ENCODE results near the gene MTRF1. TPM values are rescaled to one million over a fixed set of nuclear protein-coding genes. Genes with fewer than 3 reads are reported as not detected.

Gene MTRF1
- total and polyA plus RNA-seq, 2 of the 8 experiments (the other 6 are each of a cell fraction or from before 2014, with no cell fraction given), result 8.0 to 19.2 TPM

DNA sequence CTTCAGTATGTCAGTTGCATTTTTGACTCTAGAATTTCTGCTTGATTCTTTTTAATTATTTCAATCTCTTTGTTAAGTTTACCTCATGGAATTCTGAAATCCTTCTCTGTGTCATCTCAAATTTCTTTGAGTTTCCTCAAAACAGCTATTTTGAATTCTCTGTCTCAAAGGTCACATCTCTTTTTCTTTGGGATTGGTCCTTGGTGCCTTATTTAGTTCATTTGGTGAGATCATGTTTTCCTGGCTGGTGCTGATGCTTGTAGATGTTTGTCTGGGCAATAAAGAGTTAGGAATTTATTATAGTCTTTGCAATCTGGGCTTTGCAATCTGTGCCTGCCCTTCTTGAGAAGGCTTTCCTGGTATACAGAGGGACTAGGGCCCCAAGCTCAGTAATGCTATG lies 50.5 kb downstream of the MTRF1 start:
- no peak overlapping the region for H2BK120ac ChIP-seq (replicated peaks; ENCODE audit: low read depth, low read length)
- no peak overlapping the region for H4K91ac ChIP-seq (replicated peaks; ENCODE audit: insufficient read length, low read length)
- H3K56ac ChIP-seq (replicated peaks; ENCODE audit: insufficient read length, low read depth, low read length), result no peak overlapping the region
- H3K4ac ChIP-seq (replicated peaks; ENCODE audit: insufficient read length, low read depth, low read length), result no peak overlapping the region
- H3K9me3 ChIP-seq (ENCODE audit: insufficient read depth in 2 of 2, low read depth in 1 of 2, low read length in 1 of 2), result peaks cover 0 to 8% of the 10 kb centered on the region in 2 experiments; a peak in 1 of 4 replicates
- no peaks in the 10 kb centered on the region for H3K36me3 ChIP-seq (ENCODE audit: control insufficient read depth in 2 of 4, insufficient read depth in 4 of 4, low read length in 3 of 4)
- DNase-seq (ENCODE audit: low read depth in 1 of 2, low spot score in 2 of 2) (no peak), FAIRE-seq (no peak)
- H4K8ac ChIP-seq (ENCODE audit: extremely low read depth, insufficient read depth, low read length), result no peak overlapping the region
- H2BK12ac ChIP-seq (ENCODE audit: low read depth, low read length), result no peak overlapping the region
- H3K14ac ChIP-seq (ENCODE audit: insufficient read length), result no peak overlapping the region
- no peaks in the 10 kb centered on the region for H3K27me3 ChIP-seq (replicated peaks in 1 of 4; ENCODE audit: control insufficient read depth in 3 of 4, extremely low read depth in 1 of 4, insufficient read depth in 3 of 4, low read length in 3 of 4)
- H3K4me2 ChIP-seq (ENCODE audit: insufficient read depth in 1 of 2, low read depth in 2 of 2, low read length in 2 of 2), result no peak overlapping the region
- H3K79me2 ChIP-seq (ENCODE audit: control insufficient read depth in 1 of 2, insufficient read depth in 2 of 2, low read length in 2 of 2), result no peaks in the 10 kb centered on the region
- no peak overlapping the region for H3K4me3 ChIP-seq (ENCODE audit: extremely low read depth in 1 of 4, insufficient read depth in 2 of 4, low read depth in 3 of 4, low read length in 4 of 4)
- H3K23me2 ChIP-seq (ENCODE audit: low read depth, low read length), result no peaks in the 10 kb centered on the region
- no peak overlapping the region for H3K23ac ChIP-seq (ENCODE audit: insufficient read length)
- H4K20me1 ChIP-seq (replicated peaks in 1 of 2; ENCODE audit: control insufficient read depth in 1 of 2, insufficient read depth in 2 of 2, low read length in 2 of 2), result no peaks in the 10 kb centered on the region
- no peak overlapping the region for H3K18ac ChIP-seq (ENCODE audit: extremely low read depth, low read length)
- H3K27ac ChIP-seq (ENCODE audit: low read depth, low read length), result no peak overlapping the region
- H2BK15ac ChIP-seq (ENCODE audit: low read length), result no peak overlapping the region
- no peak overlapping the region for H2BK5ac ChIP-seq (ENCODE audit: low read depth, low read length)
- ChIA-PET POLR2A (ENCODE audit: partially characterized antibody) (interaction anchor here (0.6 kb wide), 1 partner anchor 152 kb away, joined by 3 read pairs; no protein-coding TSS in a partner anchor), CTCF (ENCODE audit: partially characterized antibody) (interaction anchor here (1.5 to 1.6 kb wide), 2 partner anchors 10 to 15 kb away, joined by 6 to 9 read pairs; no protein-coding TSS in a partner anchor)
- no peak overlapping the region for H2BK20ac ChIP-seq (ENCODE audit: low read length)
- no peaks in the 10 kb centered on the region for H3K4me1 ChIP-seq (replicated peaks in 1 of 4; ENCODE audit: control insufficient read depth in 3 of 4, insufficient read depth in 4 of 4, low read length in 3 of 4)
- no peak overlapping the region for H4K5ac ChIP-seq (ENCODE audit: insufficient read length, low read depth, low read length)
- no peak overlapping the region for H3K9ac ChIP-seq (replicated peaks in 1 of 4; ENCODE audit: extremely low read depth in 1 of 4, low read depth in 3 of 4, low read length in 3 of 4)
- H3K79me1 ChIP-seq (ENCODE audit: low read depth, low read length), result no peaks in the 10 kb centered on the region
- no peak overlapping the region for H2AK5ac ChIP-seq (ENCODE audit: low read depth, low read length)
- no peak overlapping the region for H2AFZ ChIP-seq (ENCODE audit: low read length)
- TF ChIP-seq, protein P1, sequence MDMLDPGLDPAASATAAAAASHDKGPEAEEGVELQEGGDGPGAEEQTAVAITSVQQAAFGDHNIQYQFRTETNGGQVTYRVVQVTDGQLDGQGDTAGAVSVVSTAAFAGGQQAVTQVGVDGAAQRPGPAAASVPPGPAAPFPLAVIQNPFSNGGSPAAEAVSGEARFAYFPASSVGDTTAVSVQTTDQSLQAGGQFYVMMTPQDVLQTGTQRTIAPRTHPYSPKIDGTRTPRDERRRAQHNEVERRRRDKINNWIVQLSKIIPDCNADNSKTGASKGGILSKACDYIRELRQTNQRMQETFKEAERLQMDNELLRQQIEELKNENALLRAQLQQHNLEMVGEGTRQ (IDR thresholded peaks at IDR 0.05; ENCODE audit: low read length), result no peak
- TF ChIP-seq SP4 (IDR thresholded peaks at IDR 0.05; ENCODE audit: low read length), result no peak
- no peak for TF ChIP-seq CHD2 (IDR thresholded peaks at IDR 0.05; ENCODE audit: low read length)
- no peak for TF ChIP-seq KDM5A (IDR thresholded peaks at IDR 0.05; ENCODE audit: low read length)
- no peak for TF ChIP-seq GTF2F1 (IDR thresholded peaks at IDR 0.05; ENCODE audit: borderline replicate concordance, low read depth, low read length)
- no peak for TF ChIP-seq POU5F1 (IDR thresholded peaks at IDR 0.05; ENCODE audit: low read depth, low read length)
- no peak for TF ChIP-seq JUND (IDR thresholded peaks at IDR 0.05; ENCODE audit: low read length)
- no peak for TF ChIP-seq EZH2 (IDR thresholded peaks at IDR 0.05; ENCODE audit: low read depth, low read length, severe bottlenecking)
- TF ChIP-seq CBX5 (IDR thresholded peaks at IDR 0.05; ENCODE audit: low read depth, low read length), result no peak
- TF ChIP-seq HDAC6 (IDR thresholded peaks at IDR 0.05; ENCODE audit: low read depth, low read length), result no peak
- TF ChIP-seq, protein P2, sequence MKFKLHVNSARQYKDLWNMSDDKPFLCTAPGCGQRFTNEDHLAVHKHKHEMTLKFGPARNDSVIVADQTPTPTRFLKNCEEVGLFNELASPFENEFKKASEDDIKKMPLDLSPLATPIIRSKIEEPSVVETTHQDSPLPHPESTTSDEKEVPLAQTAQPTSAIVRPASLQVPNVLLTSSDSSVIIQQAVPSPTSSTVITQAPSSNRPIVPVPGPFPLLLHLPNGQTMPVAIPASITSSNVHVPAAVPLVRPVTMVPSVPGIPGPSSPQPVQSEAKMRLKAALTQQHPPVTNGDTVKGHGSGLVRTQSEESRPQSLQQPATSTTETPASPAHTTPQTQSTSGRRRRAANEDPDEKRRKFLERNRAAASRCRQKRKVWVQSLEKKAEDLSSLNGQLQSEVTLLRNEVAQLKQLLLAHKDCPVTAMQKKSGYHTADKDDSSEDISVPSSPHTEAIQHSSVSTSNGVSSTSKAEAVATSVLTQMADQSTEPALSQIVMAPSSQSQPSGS (IDR thresholded peaks at IDR 0.05; ENCODE audit: low read length), result no peak
- TF ChIP-seq, protein P3, sequence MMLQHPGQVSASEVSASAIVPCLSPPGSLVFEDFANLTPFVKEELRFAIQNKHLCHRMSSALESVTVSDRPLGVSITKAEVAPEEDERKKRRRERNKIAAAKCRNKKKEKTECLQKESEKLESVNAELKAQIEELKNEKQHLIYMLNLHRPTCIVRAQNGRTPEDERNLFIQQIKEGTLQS (IDR thresholded peaks at IDR 0.05; ENCODE audit: insufficient read depth, low read depth, low read length), result no peak

Data from H1 (cell line).